ENCODE results near the gene STIP1.

STIP1 gene

GRCh38 chr11:64223001-64223651 is 37.2 kb downstream of the STIP1 start:
- DNase-seq (ENCODE audit: low read depth), result no peak

DNA sequence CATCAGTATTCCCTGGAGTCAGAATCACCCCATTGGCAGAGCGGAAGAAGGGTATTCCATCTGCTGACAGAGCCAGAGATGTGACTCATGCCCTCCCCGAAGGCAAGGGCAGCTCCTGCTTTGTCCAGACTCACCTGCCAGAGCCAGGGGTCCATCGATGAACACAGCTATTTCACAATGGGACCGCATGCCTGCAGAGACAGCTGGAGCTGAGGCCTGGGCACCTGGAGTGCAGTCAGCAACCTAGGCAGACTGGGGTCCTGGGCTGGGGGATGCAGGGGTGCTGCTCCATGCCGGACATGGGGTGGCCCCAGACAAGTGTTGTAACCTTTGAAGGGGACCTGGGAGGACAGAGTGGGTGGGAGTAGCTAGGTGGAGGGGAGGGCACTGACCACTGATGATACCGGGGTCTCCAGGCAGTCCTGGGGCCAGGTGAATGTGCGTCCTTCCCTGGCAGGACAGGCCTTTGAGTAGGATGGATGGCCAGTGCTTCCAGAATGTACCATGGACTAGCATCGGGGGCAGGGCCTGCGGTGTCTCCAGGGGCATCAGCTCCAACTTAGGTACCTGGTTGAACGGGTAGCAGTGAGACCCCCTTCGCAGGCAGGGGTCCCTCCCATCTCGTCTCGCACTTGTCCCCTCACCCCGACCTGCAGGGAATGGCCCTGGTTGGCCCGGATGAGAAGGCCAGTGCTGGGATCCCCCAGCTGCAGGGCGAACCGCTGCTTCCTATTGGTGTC is 38.4 kb downstream of the STIP1 start:
- no peak for DNase-seq (ENCODE audit: low read depth)

- DNase-seq (ENCODE audit: low read depth), result no peak
These were observed 39.1 kb downstream of the STIP1 start for GRCh38 chr11:64224891-64225607.

DNA sequence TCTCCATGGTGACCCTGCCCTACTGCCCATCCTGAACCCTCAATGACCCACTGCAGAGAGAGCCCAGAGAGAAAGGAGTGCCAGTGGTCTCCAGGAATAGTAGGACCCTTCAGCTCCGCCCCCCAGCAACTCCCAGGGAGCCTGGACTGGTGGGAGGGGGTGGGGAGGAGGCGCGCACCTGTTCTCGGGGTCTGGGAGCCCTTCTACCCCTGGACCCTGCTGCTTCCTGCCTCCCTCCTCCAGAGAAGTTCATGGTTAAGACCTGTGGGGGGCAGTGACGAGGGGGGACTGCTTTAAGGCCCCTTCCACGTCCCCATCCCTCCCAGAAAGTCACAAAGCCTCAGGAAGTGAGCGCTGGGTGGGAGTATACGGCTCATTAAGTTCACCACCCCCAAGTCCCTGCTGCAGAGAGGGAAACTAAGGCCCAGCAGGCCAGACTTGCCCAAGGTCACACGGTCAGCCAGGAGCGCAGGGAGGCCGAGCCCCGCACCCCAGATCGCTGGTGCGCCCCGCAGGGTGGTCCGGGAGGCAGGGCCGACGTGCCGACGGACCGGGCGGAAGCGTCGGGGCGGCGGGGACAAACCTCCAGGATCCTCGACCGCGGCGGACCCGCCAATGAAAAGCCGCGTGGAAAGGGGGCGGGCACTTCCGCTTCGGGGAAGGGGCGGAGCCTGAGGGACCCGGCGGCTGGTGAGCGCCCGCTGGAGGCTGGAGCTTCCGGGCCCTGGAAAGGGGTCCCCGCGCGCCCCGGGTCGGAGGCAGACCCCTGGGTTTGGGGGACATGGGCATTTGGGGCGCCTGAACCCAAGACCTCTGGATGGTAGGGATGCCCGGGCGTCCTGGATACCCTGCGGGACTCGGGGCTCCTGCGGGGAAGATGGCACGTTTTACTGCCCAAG is 39.9 kb downstream of the STIP1 start, which contains the start of the genes NUDT22 and TRPT1:
Gene NUDT22, plus strand, starts transcription at position 667 of the 899 bp plus-strand sequence. CDS start 379 bp downstream, outside the sequence.
Gene TRPT1, minus strand, starts transcription at position 579 of the 899 bp plus-strand sequence. Its CDS starts 326 bp downstream, at position 253.
- no peak for DNase-seq (ENCODE audit: low read depth)

GRCh38 chr11:64226507-64227051 is 40.6 kb downstream of the STIP1 start:
- DNase-seq (ENCODE audit: low read depth), result no peak

- no peak for DNase-seq (ENCODE audit: low read depth)
These were observed 41.5 kb downstream of the STIP1 start for GRCh38 chr11:64227405-64227956.

DNA sequence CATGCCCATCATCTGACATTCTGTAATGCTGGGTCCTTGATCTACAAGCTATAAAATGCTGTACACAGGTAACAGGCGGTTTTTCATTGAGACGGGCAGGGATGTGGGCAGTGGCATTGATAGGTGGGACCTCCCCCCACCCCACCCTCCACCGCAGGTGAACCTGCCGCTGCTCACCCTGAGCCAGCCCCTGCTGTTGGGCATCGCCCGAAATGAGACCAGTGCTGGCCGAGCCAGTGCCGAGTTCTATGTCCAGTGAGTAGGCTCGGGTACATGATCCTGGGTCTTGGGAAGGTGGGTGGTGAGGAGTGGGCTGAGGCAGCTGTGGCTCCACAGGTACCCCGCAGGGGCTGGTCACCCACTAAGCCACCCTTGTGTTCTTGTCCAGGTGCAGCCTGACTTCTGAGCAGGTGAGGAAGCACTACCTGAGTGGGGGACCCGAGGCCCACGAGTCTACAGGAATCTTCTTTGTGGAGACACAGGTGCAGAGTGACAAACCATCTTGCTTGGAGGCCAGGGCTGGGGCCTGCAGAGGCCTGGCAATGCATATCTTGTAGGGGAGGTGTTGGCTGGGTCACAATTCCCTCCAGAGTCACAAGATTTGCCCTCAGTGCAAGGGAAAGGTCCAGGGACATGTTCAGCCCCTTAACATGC is 43.2 kb downstream of the STIP1 start:
- no peak for DNase-seq (ENCODE audit: low read depth)

DNA sequence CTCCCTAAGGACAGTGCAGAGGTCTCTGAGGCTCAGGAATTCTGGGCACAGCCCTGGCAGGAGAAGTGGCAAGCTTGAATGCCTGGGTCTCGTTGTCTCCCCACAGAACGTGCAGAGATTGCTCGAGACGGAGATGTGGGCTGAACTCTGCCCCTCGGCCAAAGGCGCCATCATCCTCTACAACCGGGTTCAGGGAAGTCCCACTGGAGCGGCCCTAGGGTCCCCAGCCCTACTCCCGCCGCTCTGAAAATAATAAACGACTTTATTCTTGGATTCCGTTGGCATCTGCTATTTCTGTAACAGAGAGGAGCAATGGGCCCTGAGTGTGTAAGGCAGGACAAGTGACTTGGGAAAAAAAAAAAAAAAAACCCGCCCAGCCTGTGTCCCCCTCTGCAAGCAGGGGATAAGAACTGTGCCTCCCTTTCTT is 43.8 kb downstream of the STIP1 start:
- DNase-seq (ENCODE audit: low read depth), result no peak

DNA sequence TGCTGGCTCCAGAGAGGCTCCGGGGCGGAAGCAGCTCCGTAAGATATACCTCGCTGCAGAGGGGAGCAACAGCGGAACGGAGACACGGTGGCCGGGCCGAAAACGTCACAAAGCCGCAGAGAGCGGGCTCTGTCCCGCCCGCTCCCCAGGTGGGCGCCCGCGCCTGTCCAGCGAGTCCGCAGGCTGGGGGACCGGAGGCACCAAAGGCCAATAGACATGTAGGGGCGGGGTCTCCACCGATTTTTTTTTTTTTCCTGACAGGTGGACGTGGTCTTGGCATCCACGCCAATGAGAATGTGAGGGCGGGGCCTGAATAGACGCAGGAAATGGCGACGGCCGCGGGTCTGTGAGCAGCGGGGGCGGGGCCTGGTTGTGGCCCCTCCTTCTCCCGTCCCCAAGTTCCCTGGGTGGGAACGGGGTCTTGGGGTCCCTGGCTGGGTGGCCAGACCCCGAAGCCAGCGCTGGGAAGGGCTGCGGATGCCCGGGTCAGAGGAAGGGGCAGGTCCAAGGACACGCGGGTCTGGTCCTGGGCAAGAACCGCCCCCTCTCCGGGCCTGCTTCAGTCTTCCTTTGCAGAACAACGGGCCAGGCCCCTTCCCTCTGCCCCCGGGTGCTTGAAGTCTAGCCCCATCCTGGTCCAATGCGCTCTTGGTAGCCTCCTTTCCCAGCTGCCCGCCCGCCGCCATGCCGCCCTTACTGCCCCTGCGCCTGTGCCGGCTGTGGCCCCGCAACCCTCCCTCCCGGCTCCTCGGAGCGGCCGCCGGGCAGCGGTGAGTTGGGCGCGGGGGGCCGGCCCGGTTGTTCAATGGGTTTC is 44.4 kb downstream of the STIP1 start, which contains the start of gene DNAJC4:
Gene DNAJC4, plus strand, starts transcription at position 378 of the 814 bp plus-strand sequence. Its CDS starts 307 bp downstream, at position 685.
- DNase-seq (ENCODE audit: low read depth), result no peak

- no peak for DNase-seq (ENCODE audit: low read depth)
These were observed 45.0 kb downstream of the STIP1 start for GRCh38 chr11:64230985-64231365.

GRCh38 chr11:64231546-64231945 is 45.6 kb downstream of the STIP1 start:
- no peak for DNase-seq (ENCODE audit: low read depth)

DNA sequence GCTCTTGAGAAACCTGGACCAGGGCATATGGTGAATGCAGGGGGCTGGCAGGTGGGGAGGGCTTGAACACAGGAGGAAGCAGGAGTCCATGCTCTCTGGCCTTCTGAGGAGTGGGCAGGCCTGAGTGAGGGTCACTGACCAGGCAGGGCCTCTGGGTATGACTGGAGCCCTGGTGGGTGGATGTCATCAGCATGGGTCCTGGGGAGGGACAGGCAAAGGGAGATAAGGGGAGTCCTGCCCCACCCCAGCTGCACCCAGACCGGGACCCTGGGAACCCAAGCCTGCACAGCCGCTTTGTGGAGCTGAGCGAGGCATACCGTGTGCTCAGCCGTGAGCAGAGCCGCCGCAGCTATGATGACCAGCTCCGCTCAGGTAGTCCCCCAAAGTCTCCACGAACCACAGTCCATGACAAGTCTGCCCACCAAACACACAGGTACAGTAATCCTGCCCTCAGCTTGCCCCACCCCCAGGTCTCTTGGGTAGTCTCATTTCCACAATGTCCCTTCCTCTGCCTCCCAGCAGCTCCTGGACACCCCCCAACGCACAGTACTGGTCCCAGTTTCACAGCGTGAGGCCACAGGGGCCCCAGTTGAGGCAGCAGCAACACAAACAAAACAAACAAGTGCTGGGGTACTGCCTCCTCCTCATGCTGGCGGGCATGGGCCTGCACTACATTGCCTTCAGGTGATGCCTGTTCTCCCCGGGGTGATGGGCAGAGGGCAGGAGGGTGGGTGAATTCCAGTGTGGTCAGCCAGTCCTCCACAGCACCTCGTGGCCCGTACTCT is 46.4 kb downstream of the STIP1 start:
- no peak for DNase-seq (ENCODE audit: low read depth)

DNA sequence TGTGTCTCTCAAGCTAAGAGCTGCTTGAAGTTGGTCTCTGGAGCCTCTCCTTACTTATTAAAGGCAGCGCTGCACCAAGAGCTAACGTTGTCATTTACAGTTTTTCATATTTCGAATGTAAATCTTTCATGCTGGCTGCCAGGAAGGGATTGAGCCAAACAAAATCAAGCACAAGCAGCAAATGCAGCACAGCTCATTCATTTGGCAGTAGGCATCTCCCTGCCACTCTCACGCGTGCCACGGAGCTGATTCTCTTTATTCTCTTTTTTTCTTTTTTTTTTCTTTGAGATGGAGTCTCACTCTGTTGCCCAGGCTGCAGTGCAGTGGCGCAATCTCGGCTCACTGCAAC is 47.0 kb downstream of the STIP1 start:
- DNase-seq (ENCODE audit: low read depth), result no peak

GRCh38 chr11:64233913-64234586 is 48.1 kb downstream of the STIP1 start, which contains the start of gene VEGFB:
TSS of gene VEGFB (plus strand) at chr11:64234584. CDS start at chr11:64234834, 250 bp downstream.
- no peak for DNase-seq (ENCODE audit: low read depth)

DNA sequence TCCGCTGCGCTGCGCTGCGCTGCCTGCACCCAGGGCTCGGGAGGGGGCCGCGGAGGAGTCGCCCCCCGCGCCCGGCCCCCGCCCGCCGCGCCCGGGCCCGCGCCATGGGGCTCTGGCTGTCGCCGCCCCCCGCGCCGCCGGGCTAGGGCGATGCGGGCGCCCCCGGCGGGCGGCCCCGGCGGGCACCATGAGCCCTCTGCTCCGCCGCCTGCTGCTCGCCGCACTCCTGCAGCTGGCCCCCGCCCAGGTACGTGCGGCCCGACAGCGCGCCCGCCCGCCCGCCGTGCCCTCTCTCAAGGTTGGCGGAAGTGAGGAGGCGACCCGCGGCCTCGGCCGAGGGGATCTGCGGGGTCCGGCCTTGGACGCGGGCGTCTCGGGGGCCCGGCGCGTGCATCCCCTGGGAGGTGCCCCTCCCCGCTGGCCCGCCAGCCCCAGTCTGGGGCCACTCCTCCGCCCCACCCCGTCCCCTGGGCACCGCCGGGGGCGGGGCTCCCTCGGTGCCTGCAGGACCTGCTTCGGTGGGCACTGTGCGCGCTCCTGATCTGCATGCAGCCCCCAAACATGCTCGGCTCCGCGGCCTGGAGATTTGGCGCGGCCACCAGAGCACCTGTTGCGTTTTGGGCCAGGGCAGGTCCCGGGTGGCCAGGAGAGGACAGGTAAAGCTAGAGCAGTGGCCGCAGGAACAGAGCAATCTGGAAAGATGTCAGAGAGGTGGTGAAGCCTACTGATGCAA is 48.8 kb downstream of the STIP1 start:
- no peak for DNase-seq (ENCODE audit: low read depth)

GRCh38 chr11:64235437-64236161 is 49.6 kb downstream of the STIP1 start:
- no peak for DNase-seq (ENCODE audit: low read depth)

GRCh38 chr11:64237484-64237951 is 51.5 kb downstream of the STIP1 start:
- DNase-seq (ENCODE audit: low read depth), result no peak
